ENCODE results near the gene CTDP1.

CTDP1 gene

DNA sequence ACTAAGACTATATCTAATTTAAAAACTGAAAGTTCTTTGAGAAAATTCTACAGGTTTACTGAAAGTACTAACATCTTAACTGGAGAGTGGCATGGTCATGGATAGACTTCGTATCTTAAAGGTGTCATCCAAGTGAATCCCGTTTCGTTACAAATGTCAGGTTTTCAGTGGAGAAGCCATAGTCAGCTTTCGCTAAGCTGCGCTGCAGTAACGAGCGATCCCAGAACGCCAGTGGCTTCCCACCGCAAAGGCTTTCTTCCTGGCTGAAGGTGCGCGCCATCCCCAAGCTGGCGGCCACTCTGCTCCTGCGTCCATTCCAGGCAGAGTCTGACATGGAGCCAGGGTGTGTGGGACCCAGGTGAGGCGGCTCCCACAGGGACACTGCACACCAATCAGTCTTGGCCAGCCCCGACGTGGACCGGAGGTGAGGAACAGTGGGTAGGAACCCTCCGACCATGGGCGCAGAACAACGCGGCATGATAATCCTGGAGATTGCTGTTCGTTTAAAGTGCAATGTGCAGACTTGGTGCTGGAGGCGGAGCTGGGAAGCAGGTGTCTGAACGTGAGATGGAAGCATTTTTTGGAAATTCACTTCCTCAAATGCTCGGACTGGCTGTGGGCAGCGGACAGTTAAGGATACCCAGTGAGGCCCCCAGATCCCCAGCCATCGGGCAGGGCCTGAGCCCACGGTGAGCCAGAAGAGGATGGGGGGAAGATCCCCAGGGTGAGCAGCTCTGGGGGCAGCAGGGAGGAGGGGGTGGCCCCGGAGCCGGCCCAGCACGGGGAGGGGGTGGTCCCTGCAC, 90.3 kb downstream of the CTDP1 start:
- no peak for DNase-seq (ENCODE audit: low spot score)
- in situ Hi-C loops (cut with MboI; ENCODE audit: low sequenced_read_pairs, unreplicated experiment): no loop called here
- TF ChIP-seq CTCF (IDR thresholded peaks at IDR 0.05; ENCODE audit: borderline replicate concordance, control extremely low read depth, extremely low read depth, insufficient read depth, missing control alignments): no peak

- no peak for TF ChIP-seq CTCF (IDR thresholded peaks at IDR 0.05; ENCODE audit: borderline replicate concordance, control extremely low read depth, extremely low read depth, insufficient read depth, missing control alignments)
- no peak for DNase-seq (ENCODE audit: low spot score)
- in situ Hi-C loops (cut with MboI; ENCODE audit: low sequenced_read_pairs, unreplicated experiment): no loop called here
Measured at GRCh38 chr18:79770501-79770815, 90.9 kb downstream of the CTDP1 start.

DNA sequence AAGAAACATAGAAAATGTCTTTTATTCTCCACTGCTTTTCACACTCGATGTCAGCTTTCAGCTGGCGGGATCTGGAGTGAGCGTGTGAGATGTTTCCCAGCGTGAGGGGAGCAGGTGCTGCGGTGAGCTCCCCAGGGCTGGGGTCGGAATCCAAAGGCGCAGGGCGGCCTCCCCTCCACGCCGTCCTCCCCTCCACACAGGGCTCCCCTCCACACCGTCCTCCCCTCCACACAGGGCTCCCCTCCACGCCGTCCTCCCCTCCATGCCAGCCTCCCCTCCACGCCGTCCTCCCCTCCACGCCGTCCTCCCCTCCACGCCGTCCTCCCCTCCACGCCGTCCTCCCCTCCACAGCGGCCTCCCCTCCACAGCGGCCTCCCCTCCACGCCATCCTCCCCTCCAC, 91.2 kb downstream of the CTDP1 start:
- in situ Hi-C loops (cut with MboI; ENCODE audit: low sequenced_read_pairs, unreplicated experiment): no loop called here
- no peak for DNase-seq (ENCODE audit: low spot score)

GRCh38 chr18:79771446-79772107, 92.0 kb downstream of the CTDP1 start:
- in situ Hi-C loops (cut with MboI; ENCODE audit: low sequenced_read_pairs, unreplicated experiment): no loop called here
- TF ChIP-seq CTCF (IDR thresholded peaks at IDR 0.05; ENCODE audit: borderline replicate concordance, control extremely low read depth, extremely low read depth, insufficient read depth, missing control alignments): no peak
- DNase-seq (ENCODE audit: low spot score): no peak

More for the DNA sequence above, 91.2 kb downstream of the CTDP1 start:
- no peak for TF ChIP-seq CTCF (IDR thresholded peaks at IDR 0.05; ENCODE audit: borderline replicate concordance, control extremely low read depth, extremely low read depth, insufficient read depth, missing control alignments)

DNA sequence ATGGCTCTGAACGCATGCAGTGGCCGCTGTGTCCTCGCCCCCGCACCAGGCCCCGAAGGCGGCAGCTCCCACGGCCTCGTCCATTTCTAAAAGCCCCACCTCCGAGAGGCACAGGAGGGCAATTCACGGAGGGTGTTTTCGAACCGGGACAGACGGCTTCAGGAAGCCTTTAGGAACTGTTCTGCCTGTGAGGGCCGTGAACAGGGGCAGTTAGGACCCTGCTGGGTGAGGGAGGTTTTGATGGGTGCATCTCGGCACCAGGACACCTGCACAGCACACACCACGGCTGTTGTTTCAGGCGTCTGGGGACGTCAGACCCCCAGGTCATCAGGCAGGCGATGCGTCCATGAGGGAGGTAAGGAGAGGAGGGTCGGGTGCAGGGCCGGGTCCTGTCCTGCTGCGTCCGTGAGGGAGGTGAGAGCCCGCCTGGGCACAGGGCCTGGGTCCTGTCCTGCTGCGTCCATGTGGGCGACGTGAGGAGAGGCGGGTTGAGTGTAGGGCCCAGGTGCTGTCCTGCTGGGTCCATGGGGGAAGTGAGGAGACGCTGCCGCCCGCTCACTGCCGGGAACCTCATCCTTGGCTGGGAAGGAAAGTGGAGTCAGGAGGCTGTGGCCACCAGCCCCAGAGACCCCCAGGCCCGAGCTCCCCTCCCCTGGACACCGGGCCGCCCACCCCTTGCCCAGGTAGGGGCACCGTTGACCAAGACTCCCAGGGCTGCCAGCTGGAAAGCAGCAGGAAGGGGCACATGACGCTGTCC, 92.7 kb downstream of the CTDP1 start:
- in situ Hi-C loops (cut with MboI; ENCODE audit: low sequenced_read_pairs, unreplicated experiment): no loop called here
- DNase-seq (ENCODE audit: low spot score): no peak

More for the DNA sequence above, 92.7 kb downstream of the CTDP1 start:
- TF ChIP-seq CTCF (IDR thresholded peaks at IDR 0.05; ENCODE audit: borderline replicate concordance, control extremely low read depth, extremely low read depth, insufficient read depth, missing control alignments): no peak

All from GM13976 (cell line).